Astrocyte (in vitro differentiated cells and primary cell): ENCODE measurements around the gene SND1. TPM values are rescaled to one million over a fixed set of nuclear protein-coding genes. Genes with fewer than 3 reads are reported as not detected.

Experiments used
- DNase-seq: peaks from one replicate; pipeline ENCODE4 v3.0.0-alpha.2; 2010; ENCODE audit warnings: low read depth
- FAIRE-seq: peaks from 2 replicates; lab custom pipeline; 2011; peaks lifted over from hg19 to GRCh38; lab: Jason Lieb, UNC
- H2AFZ ChIP-seq: 2 replicates; pipeline ENCODE4 v1.6.0; 2012; ENCODE audit warnings: low read depth, low read length, inconsistent platforms
- H3K27ac ChIP-seq: 2 replicates; pipeline ENCODE4 v1.5.1; 2011; ENCODE audit warnings: low read depth, low read length, inconsistent platforms
- H3K27me3 ChIP-seq: 2 replicates; pipeline ENCODE4 v1.6.0; 2011; ENCODE audit warnings: low read length, inconsistent platforms; ENCODE audit not compliant: insufficient read depth
- H3K36me3 ChIP-seq: 2 replicates; pipeline ENCODE4 v1.5.1; 2011; ENCODE audit warnings: low read length, inconsistent platforms; ENCODE audit not compliant: insufficient read depth
- H3K4me1 ChIP-seq: 2 replicates; pipeline ENCODE4 v1.5.1; 2011; ENCODE audit warnings: low read length, inconsistent platforms; ENCODE audit not compliant: insufficient read depth
- H3K4me2 ChIP-seq: 2 replicates; pipeline ENCODE4 v1.6.0; 2012; ENCODE audit warnings: low read length, inconsistent platforms
- H3K4me3 ChIP-seq: 2 replicates; pipeline ENCODE4 v1.5.1; 2011; ENCODE audit warnings: low read depth, mild to moderate bottlenecking, low read length, inconsistent platforms; ENCODE audit not compliant: insufficient read depth
- H3K79me2 ChIP-seq: 2 replicates; pipeline ENCODE4 v1.6.0; 2012; ENCODE audit warnings: mild to moderate bottlenecking, low read length, inconsistent platforms; ENCODE audit not compliant: insufficient read depth
- H3K9ac ChIP-seq: 2 replicates; pipeline ENCODE4 v1.6.0; 2012; ENCODE audit warnings: mild to moderate bottlenecking, low read length, inconsistent platforms
- H3K9me3 ChIP-seq: 2 replicates; pipeline ENCODE4 v1.5.1; 2012; ENCODE audit warnings: low read depth, mild to moderate bottlenecking, low read length, inconsistent platforms; ENCODE audit not compliant: insufficient read depth
- H4K20me1 ChIP-seq: 2 replicates; pipeline ENCODE4 v1.6.0; 2012; ENCODE audit warnings: low read length, inconsistent platforms; ENCODE audit not compliant: insufficient read depth
- H3K27ac Mint-ChIP-seq: one replicate; pipeline ENCODE4 v1.8.0; 2021; ENCODE audit warnings: mild to moderate bottlenecking, mixed read lengths; ENCODE audit not compliant: unreplicated experiment
- H3K27me3 Mint-ChIP-seq: one replicate; pipeline ENCODE4 v1.8.0; 2021; ENCODE audit warnings: low read depth, mixed read lengths; ENCODE audit not compliant: unreplicated experiment
- H3K36me3 Mint-ChIP-seq: one replicate; pipeline ENCODE4 v1.8.0; 2021; ENCODE audit warnings: low read depth, mixed read lengths; ENCODE audit not compliant: unreplicated experiment
- H3K4me1 Mint-ChIP-seq: one replicate; pipeline ENCODE4 v1.8.0; 2021; ENCODE audit warnings: low read depth, mixed read lengths; ENCODE audit not compliant: unreplicated experiment
- H3K4me3 Mint-ChIP-seq: one replicate; pipeline ENCODE4 v1.8.0; 2021; ENCODE audit warnings: mild to moderate bottlenecking, moderate library complexity, mixed read lengths; ENCODE audit not compliant: unreplicated experiment
- H3K9me3 Mint-ChIP-seq: one replicate; pipeline ENCODE4 v1.8.0; 2021; ENCODE audit warnings: mild to moderate bottlenecking, mixed read lengths; ENCODE audit not compliant: unreplicated experiment
- EZH2 ChIP-seq: IDR thresholded peaks from 2 replicates; pipeline ENCODE4 v1.6.1; 2012; ENCODE audit warnings: mild to moderate bottlenecking, low read length, inconsistent platforms; ENCODE audit not compliant: insufficient read depth
- total RNA-seq: library from RNA; stranded (reverse); gene quantifications from 2 replicates; pipeline ENCODE4 v1.2.1, GENCODE V29; 2021
- TF ChIP-seq, protein P1 (sequence below): IDR thresholded peaks from 2 replicates; pipeline ENCODE4 v1.5.1; 2011; ENCODE audit warnings: low read depth, mild to moderate bottlenecking, inconsistent platforms, low read length, moderate library complexity; ENCODE audit not compliant: insufficient read depth

Gene SND1
- total RNA-seq, 1 donor from 2014 or later = 267 TPM

DNA sequence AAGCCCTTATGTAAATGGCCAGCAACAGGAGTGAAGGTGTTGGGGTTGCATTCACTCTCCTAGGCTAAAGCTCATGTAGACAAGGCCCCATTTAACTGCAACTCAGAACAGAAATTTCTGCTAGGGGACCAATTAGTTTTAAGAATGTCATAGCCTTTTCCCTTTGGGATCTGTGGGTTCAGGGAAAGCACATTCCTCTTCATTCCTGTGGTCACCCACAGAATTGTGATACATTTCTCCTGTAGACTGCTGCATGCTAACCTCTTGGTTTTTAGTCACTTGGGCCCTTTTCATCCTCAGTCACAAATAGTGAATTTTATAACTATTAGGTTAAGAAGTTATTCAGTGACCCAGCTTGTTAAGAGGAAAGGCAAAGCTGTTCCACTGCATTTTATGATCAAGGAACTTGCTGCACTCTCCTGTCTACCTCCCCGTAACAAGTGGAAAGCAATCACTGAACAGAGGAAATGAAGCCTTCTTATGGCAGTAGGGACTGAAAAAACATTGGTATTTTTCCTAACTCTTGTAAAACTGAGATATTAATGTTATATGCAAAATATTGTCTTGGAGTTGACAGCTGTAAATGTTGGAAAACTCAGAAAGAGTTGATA lies 124.9 kb downstream of the SND1 start:
- peaks cover 17% of the 10 kb centered on the region for H3K4me1 ChIP-seq
- H3K9me3 ChIP-seq = no peaks in the 10 kb centered on the region
- no peak overlapping the region for H2AFZ ChIP-seq
- Mint-ChIP-seq H3K4me1 (peaks cover 29% of the 10 kb centered on the region), H3K27me3 (no peaks in the 10 kb centered on the region), H3K9me3 (no peaks in the 10 kb centered on the region), H3K4me3 (no peak overlapping the region), H3K27ac (peak overlapping the region; percentile 4), H3K36me3 (peaks cover 2% of the 10 kb centered on the region)
- FAIRE-seq = peak; percentile 98
- H3K4me2 ChIP-seq = peak overlapping the region; percentile 62
- H3K4me3 ChIP-seq = no peak overlapping the region
- peak overlapping the region; percentile 10 for H3K27ac ChIP-seq
- peaks cover 79% of the 10 kb centered on the region for H4K20me1 ChIP-seq
- H3K36me3 ChIP-seq = no peaks in the 10 kb centered on the region
- H3K79me2 ChIP-seq = peaks cover 69% of the 10 kb centered on the region
- no peaks in the 10 kb centered on the region for H3K27me3 ChIP-seq
- TF ChIP-seq, protein P1, sequence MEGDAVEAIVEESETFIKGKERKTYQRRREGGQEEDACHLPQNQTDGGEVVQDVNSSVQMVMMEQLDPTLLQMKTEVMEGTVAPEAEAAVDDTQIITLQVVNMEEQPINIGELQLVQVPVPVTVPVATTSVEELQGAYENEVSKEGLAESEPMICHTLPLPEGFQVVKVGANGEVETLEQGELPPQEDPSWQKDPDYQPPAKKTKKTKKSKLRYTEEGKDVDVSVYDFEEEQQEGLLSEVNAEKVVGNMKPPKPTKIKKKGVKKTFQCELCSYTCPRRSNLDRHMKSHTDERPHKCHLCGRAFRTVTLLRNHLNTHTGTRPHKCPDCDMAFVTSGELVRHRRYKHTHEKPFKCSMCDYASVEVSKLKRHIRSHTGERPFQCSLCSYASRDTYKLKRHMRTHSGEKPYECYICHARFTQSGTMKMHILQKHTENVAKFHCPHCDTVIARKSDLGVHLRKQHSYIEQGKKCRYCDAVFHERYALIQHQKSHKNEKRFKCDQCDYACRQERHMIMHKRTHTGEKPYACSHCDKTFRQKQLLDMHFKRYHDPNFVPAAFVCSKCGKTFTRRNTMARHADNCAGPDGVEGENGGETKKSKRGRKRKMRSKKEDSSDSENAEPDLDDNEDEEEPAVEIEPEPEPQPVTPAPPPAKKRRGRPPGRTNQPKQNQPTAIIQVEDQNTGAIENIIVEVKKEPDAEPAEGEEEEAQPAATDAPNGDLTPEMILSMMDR = no peak
- no peak for TF ChIP-seq EZH2
- DNase-seq = peak; percentile 91
- no peak overlapping the region for H3K9ac ChIP-seq

DNA sequence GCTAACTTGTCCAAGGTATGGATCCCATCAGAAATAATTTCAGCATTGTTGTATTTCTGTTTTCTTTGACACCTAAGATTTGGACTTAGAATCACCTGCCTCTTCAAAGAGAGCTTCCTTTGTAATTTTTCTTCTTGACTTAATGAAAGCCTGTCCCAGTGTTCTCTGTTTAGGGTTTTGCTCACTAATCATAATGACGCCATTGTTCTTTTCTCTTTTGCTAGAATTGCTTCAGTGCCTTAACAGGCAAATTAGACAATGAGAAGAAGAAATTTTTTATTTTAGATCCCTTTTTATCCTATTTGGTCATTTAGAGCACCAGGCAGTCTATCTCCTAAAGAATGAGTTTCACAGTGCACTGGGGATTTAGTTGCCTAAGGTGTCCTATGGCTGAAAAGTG lies 128.5 kb downstream of the SND1 start:
- Histone ChIP-seq H2AFZ (no peak overlapping the region), H3K27ac (no peak overlapping the region), H3K9me3 (no peaks in the 10 kb centered on the region), H3K4me2 (no peak overlapping the region), H4K20me1 (peaks cover 93% of the 10 kb centered on the region), H3K4me1 (peaks cover 23% of the 10 kb centered on the region), H3K9ac (no peak overlapping the region), H3K79me2 (peaks cover 83% of the 10 kb centered on the region), H3K27me3 (no peaks in the 10 kb centered on the region), H3K36me3 (no peaks in the 10 kb centered on the region), H3K4me3 (no peak overlapping the region)
- DNase-seq = no peak
- Mint-ChIP-seq H3K9me3 (no peaks in the 10 kb centered on the region), H3K36me3 (peaks cover 10% of the 10 kb centered on the region), H3K27me3 (no peaks in the 10 kb centered on the region), H3K27ac (no peak overlapping the region), H3K4me1 (peaks cover 63% of the 10 kb centered on the region), H3K4me3 (no peak overlapping the region)
- no peak for TF ChIP-seq EZH2
- TF ChIP-seq, protein P1 = no peak
- no peak for FAIRE-seq

DNA sequence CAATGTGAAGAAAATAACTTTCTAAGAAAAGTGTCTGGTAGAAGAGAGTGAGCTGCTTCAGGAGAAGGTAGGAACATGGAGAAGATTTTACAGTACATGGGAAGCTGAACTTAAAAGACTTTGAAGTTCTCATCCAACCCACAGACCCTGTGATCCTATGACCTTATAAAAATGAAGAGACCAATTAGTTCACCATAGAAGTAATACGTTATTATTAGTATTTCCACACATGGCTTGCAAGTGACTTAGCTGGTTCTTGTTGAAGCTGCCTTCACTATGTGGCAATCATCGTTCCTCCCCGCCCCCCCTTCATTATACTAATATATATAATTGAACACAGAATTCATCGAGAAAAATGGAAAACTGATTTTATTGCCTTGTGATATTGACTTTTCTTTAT lies 129.1 kb downstream of the SND1 start:
- Histone ChIP-seq H4K20me1 (peaks cover 93% of the 10 kb centered on the region), H3K79me2 (peaks cover 83% of the 10 kb centered on the region)

More for the DNA sequence above, 129.1 kb downstream of the SND1 start:
- no peaks in the 10 kb centered on the region for H3K27me3 ChIP-seq
- H3K4me1 ChIP-seq = peaks cover 25% of the 10 kb centered on the region
- no peaks in the 10 kb centered on the region for H3K27me3 Mint-ChIP-seq
- FAIRE-seq = no peak
- H3K9me3 ChIP-seq = no peaks in the 10 kb centered on the region
- H3K9ac ChIP-seq = no peak overlapping the region
- no peak overlapping the region for H2AFZ ChIP-seq
- H3K4me3 ChIP-seq = no peak overlapping the region
- TF ChIP-seq, protein P1 = no peak
- TF ChIP-seq EZH2 = no peak
- no peak overlapping the region for H3K27ac ChIP-seq
- no peak overlapping the region for H3K27ac Mint-ChIP-seq
- no peak overlapping the region for H3K4me2 ChIP-seq
- no peaks in the 10 kb centered on the region for H3K9me3 Mint-ChIP-seq
- H3K4me1 Mint-ChIP-seq = peaks cover 64% of the 10 kb centered on the region
- DNase-seq = no peak
- H3K4me3 Mint-ChIP-seq = no peak overlapping the region
- no peaks in the 10 kb centered on the region for H3K36me3 ChIP-seq
- peaks cover 10% of the 10 kb centered on the region for H3K36me3 Mint-ChIP-seq
